RWPE1 (cell line): ENCODE results near the gene ANTXR1.

Experiments
- CTCF ChIA-PET: fragments of 350-600 bp; sonication (Branson Sonifier 250); formaldehyde crosslinking; extraction: SDS; loops from one replicate; lab custom pipeline; 2021; lab: Yijun Ruan, JAX
- POLR2A ChIA-PET: fragments of 400-600 bp; formaldehyde crosslinking; extraction: SDS; loops from one replicate; lab custom pipeline; 2020; ENCODE audit warnings: antibody characterized with exemption; ENCODE audit not compliant: low non-redundant PET; lab: Yijun Ruan, JAX
- DNase-seq: peaks from one replicate; pipeline ENCODE4 v3.0.0; 2012; ENCODE audit warnings: low spot score
- H3K27ac ChIP-seq: fragments of 450-650 bp; 2 replicates; pipeline ENCODE4 v1.5.1; 2017
- TF ChIP-seq, protein P1 (sequence below): fragments of 450-650 bp; conservative IDR thresholded peaks from 2 replicates; pipeline ENCODE4 v1.5.1; 2017; ENCODE audit warnings: low read depth, mild to moderate bottlenecking

ANTXR1 gene

DNA sequence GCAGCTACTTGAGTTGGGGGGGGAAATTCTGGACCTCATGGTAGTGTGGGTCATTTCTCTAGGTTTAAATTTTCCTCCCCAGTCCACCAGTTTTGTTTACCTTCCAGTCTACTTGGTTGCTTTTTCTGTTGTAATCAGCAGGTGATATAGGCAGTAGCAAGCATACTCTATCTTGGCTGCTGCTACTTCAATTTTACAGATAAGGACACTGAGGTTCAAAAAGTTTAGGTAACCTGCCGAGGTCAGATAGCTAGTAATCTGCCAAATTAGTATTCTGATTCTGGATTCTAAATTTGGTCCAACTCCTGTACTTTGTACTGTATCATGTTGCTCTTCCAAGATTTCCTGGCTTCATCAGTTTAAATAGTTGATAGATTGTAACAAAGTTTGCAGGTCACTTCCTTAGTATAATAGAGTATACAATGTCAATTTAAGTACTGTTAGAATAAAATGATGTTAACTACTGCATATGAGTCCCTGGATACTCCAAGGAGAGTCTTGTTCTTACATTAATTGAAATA lies 34.7 kb downstream of the ANTXR1 start:
- ChIA-PET POLR2A (no interaction called here), CTCF (no interaction called here)

GRCh38 chr2:69050802-69051201 lies 37.8 kb downstream of the ANTXR1 start:
- DNase-seq = no peak
- H3K27ac ChIP-seq = no peak overlapping the region
- ChIA-PET POLR2A (no interaction called here), CTCF (interaction anchor here (0.6 kb wide), 1 partner anchor 320 kb away, joined by 4 read pairs; no protein-coding TSS in a partner anchor)
- TF ChIP-seq, protein P1, sequence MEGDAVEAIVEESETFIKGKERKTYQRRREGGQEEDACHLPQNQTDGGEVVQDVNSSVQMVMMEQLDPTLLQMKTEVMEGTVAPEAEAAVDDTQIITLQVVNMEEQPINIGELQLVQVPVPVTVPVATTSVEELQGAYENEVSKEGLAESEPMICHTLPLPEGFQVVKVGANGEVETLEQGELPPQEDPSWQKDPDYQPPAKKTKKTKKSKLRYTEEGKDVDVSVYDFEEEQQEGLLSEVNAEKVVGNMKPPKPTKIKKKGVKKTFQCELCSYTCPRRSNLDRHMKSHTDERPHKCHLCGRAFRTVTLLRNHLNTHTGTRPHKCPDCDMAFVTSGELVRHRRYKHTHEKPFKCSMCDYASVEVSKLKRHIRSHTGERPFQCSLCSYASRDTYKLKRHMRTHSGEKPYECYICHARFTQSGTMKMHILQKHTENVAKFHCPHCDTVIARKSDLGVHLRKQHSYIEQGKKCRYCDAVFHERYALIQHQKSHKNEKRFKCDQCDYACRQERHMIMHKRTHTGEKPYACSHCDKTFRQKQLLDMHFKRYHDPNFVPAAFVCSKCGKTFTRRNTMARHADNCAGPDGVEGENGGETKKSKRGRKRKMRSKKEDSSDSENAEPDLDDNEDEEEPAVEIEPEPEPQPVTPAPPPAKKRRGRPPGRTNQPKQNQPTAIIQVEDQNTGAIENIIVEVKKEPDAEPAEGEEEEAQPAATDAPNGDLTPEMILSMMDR = no peak

More for the DNA sequence above, 34.7 kb downstream of the ANTXR1 start:
- DNase-seq = no peak
- H3K27ac ChIP-seq = no peak overlapping the region
- TF ChIP-seq, protein P1 = no peak

- CTCF ChIA-PET = interaction anchor here (0.6 to 1.1 kb wide), 2 partner anchors 9 to 110 kb away, joined by 3 read pairs; no protein-coding TSS in a partner anchor
- H3K27ac ChIP-seq = no peak overlapping the region
- POLR2A ChIA-PET = no interaction called here
- TF ChIP-seq, protein P1 = no peak
- DNase-seq = no peak
Observed at GRCh38 chr2:69053416-69053965, 40.5 kb downstream of the ANTXR1 start.

DNA sequence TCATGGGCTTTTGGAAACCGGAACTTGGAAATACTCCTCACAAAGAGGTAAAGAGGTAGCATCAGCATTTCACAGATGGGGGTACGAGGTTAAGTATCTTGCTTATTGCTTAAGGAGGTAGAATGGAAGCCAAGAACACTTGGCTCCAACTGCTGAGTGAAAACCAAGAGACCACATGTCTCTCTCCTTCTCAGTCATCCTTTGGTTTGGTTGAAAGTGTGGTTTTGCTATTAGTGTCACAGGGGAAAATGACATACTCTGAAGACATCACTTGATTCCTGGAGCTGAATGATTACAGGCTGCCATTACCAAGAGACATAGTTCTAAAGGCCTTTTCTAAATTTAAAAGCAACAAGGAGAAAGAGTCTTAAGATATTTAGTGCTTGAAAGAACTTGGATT lies 41.5 kb downstream of the ANTXR1 start:
- DNase-seq = no peak
- H3K27ac ChIP-seq = no peak overlapping the region
- CTCF ChIA-PET = no interaction called here
- POLR2A ChIA-PET = no interaction called here
- TF ChIP-seq, protein P1 = no peak

DNA sequence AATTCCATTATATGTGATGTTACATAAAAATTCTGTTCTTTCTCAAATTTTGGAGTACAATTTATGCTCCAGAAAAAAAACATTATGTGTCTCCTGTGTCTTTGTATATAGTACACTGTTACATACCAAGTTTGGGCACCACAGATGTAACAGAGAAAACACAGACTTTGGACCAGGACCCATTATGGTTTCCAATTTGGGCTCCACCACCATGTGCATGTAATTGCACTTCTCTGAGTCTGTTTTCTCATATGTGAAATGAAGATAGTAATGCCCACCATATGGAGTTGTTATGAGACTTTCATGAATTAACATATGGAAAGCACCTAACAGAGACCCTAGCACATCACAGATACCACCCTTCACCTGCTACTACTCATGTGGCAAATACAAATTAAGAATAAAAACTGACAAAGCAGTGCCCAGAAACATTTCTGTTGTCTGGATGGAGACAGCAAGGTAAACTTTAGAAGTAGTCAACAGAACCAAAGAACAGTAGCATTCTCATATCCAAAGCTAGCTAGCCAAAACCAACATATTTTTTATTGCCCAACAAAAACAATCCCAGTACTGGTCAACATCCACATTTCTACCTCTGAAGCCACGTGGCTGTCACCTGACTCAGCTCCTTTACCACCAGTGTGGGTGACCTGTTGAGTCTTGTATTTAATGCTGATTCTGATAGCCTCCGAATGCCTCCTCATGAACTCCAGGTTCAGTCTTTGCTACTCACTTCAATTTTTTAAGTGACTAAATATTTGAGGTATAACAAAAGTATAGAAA lies 42.9 kb downstream of the ANTXR1 start:
- no peak for DNase-seq
- POLR2A ChIA-PET = no interaction called here
- TF ChIP-seq, protein P1 = no peak
- H3K27ac ChIP-seq = no peak overlapping the region
- CTCF ChIA-PET = no interaction called here

DNA sequence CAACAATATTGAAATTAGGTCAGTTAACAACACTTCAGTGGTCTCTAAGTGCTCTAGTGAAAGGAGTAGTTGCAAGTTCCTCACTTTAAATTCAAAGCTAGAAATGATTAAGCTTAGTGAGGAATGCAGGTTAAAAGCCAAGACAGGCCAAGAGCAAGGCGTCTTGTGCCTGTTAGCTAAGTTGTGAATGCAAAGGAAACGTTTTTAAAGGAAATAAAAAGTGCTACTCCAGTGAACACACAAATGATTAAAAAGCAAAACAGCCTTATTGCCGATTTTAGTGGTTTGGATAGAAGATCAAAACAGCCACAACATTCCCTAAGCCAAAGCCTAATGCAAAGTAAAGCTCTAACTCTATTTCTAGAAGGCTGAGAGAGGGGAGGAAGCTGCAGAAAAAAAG lies 44.7 kb downstream of the ANTXR1 start:
- TF ChIP-seq, protein P1 = no peak
- ChIA-PET CTCF (no interaction called here), POLR2A (interaction anchor here (0.6 kb wide), 1 partner anchor 10 kb away, joined by 3 read pairs; no protein-coding TSS in a partner anchor)
- no peak overlapping the region for H3K27ac ChIP-seq
- no peak for DNase-seq
